Measurements from ENCODE around the gene PRICKLE4. TPM values are rescaled to one million over a fixed set of nuclear protein-coding genes. Genes with fewer than 3 reads are reported as not detected.

PRICKLE4 gene
- total RNA-seq, 1 donor from 2014 or later: 2.8 TPM

DNA sequence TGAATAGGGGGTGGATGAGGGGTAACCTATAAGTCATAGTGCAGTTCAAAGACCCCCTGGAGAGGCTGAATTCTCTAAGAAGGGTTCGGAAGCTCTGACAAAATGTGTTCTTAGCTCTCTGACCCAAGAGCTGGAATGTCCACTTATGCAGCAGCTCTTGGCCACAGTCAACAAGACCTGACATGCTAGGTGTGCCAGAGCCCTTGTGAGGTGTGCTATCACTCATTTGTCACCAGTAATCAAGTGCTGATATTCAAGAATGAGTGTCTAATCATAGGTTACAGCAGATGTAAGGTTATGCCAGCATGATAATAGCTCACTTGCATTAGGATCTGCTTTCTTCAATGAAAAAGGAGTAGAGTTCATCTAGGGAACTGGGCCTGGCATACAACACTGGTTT lies 35.0 kb downstream of the PRICKLE4 start:
- Mint-ChIP-seq H3K27ac (no peak overlapping the region), H3K9me3 (no peaks in the 10 kb centered on the region), H3K36me3 (no peaks in the 10 kb centered on the region), H3K4me1 (ENCODE audit: unreplicated experiment) (no peaks in the 10 kb centered on the region), H3K4me3 (no peak overlapping the region), H3K27me3 (no peaks in the 10 kb centered on the region)
- no peak for DNase-seq (ENCODE audit: extremely low spot score, unreplicated experiment)
- TF ChIP-seq, protein P1, sequence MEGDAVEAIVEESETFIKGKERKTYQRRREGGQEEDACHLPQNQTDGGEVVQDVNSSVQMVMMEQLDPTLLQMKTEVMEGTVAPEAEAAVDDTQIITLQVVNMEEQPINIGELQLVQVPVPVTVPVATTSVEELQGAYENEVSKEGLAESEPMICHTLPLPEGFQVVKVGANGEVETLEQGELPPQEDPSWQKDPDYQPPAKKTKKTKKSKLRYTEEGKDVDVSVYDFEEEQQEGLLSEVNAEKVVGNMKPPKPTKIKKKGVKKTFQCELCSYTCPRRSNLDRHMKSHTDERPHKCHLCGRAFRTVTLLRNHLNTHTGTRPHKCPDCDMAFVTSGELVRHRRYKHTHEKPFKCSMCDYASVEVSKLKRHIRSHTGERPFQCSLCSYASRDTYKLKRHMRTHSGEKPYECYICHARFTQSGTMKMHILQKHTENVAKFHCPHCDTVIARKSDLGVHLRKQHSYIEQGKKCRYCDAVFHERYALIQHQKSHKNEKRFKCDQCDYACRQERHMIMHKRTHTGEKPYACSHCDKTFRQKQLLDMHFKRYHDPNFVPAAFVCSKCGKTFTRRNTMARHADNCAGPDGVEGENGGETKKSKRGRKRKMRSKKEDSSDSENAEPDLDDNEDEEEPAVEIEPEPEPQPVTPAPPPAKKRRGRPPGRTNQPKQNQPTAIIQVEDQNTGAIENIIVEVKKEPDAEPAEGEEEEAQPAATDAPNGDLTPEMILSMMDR (conservative IDR thresholded peaks at IDR 0.05): no peak

- no peak for DNase-seq (ENCODE audit: extremely low spot score, unreplicated experiment)
- H3K27me3 Mint-ChIP-seq: no peaks in the 10 kb centered on the region
- no peak overlapping the region for H3K27ac Mint-ChIP-seq
- no peaks in the 10 kb centered on the region for H3K4me1 Mint-ChIP-seq (ENCODE audit: unreplicated experiment)
- no peaks in the 10 kb centered on the region for H3K36me3 Mint-ChIP-seq
- TF ChIP-seq, protein P1 (conservative IDR thresholded peaks at IDR 0.05): no peak
- H3K9me3 Mint-ChIP-seq: no peaks in the 10 kb centered on the region
- H3K4me3 Mint-ChIP-seq: no peak overlapping the region
Observed at GRCh38 chr6:41818271-41819054, 37.9 kb downstream of the PRICKLE4 start.

GRCh38 chr6:41821266-41821665 lies 40.7 kb downstream of the PRICKLE4 start:
- no peak overlapping the region for H3K4me3 Mint-ChIP-seq
- H3K4me1 Mint-ChIP-seq (ENCODE audit: unreplicated experiment): no peaks in the 10 kb centered on the region
- H3K9me3 Mint-ChIP-seq: no peaks in the 10 kb centered on the region
- no peak overlapping the region for H3K27ac Mint-ChIP-seq
- no peak for DNase-seq (ENCODE audit: extremely low spot score, unreplicated experiment)
- no peaks in the 10 kb centered on the region for H3K27me3 Mint-ChIP-seq
- TF ChIP-seq, protein P1 (conservative IDR thresholded peaks at IDR 0.05): no peak
- no peaks in the 10 kb centered on the region for H3K36me3 Mint-ChIP-seq

- Mint-ChIP-seq H3K9me3 (no peaks in the 10 kb centered on the region), H3K4me1 (ENCODE audit: unreplicated experiment) (no peaks in the 10 kb centered on the region), H3K27me3 (no peaks in the 10 kb centered on the region), H3K27ac (no peak overlapping the region), H3K36me3 (no peaks in the 10 kb centered on the region), H3K4me3 (no peak overlapping the region)
- TF ChIP-seq, protein P1 (conservative IDR thresholded peaks at IDR 0.05): no peak
- no peak for DNase-seq (ENCODE audit: extremely low spot score, unreplicated experiment)
Observed at GRCh38 chr6:41822021-41822420, 41.4 kb downstream of the PRICKLE4 start.

DNA sequence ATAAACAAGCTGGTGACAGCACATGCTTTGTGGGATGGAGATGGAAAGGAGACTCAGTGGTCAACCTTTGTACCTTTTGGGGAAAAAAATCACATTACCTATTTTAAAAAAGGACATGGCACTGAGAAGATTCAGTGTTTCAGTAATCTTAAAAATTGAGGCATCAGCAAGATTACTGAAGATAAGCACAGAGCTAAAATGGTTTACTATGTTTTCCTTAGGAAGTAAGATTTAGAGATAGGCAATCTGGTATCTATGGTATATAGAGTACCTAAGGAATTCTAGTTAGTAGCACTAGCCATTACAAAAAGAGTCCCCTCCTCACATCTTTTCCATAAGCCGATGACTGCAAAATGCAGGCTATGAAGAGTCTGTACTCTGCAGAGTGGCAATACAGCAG lies 42.6 kb downstream of the PRICKLE4 start:
- no peaks in the 10 kb centered on the region for H3K36me3 Mint-ChIP-seq
- no peaks in the 10 kb centered on the region for H3K27me3 Mint-ChIP-seq
- no peak for DNase-seq (ENCODE audit: extremely low spot score, unreplicated experiment)
- no peaks in the 10 kb centered on the region for H3K9me3 Mint-ChIP-seq
- H3K4me3 Mint-ChIP-seq: no peak overlapping the region
- H3K4me1 Mint-ChIP-seq (ENCODE audit: unreplicated experiment): no peaks in the 10 kb centered on the region
- H3K27ac Mint-ChIP-seq: no peak overlapping the region
- TF ChIP-seq, protein P1 (conservative IDR thresholded peaks at IDR 0.05): no peak

All from type B pancreatic cell (in vitro differentiated cells).